ENCODE data around the gene UNC80. TPM values are rescaled to one million over a fixed set of nuclear protein-coding genes. Genes with fewer than 3 reads are reported as not detected.

The UNC80 gene
- total and polyA plus RNA-seq, 2 of the 13 experiments (the other 11 are each of a cell fraction or from before 2014, with no cell fraction given), result not detected

DNA sequence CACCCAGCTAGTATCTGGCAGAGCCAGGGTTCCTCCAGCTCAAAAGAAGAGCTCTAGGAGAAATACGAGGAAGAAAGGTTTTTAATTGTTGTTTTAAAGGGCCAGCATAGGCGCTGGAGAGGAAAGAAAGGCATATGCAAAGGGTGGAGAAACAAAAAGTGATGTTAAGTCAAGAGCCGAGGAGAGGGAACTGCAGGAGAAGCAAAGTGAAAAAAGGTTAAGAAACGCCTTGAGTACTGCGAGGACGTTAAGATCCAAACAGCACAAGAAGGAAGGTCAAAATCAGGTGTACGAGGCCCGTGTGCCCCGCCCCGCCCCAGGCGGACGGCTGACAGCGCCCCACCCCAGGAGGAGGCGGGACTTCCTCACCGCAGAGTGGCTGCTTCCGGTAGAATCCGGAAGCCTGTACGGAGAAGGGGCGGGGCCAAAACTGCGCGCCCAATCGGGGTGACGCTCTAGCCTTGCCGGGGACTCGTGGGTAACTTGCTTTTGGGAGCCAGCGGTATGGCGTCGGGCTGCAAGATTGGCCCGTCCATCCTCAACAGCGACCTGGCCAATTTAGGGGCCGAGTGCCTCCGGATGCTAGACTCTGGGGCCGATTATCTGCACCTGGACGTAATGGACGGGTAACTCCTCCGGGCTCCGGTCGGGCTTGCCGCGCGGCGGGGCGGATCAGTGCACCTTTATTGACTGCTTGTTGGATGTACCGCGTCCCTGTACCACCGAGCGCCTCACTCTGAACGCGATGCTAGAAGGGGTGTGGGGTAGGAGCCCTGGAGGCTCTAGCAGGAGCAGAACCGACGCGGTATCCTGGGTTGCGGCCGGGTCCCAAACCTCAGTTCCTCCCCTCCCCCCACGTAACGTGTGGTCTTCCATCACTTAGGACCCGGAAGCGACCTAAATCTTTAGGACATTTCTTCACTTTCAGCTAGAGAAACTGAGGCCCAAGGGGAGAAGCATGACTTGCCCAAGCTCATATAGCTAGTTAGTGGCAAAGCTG, 230.8 kb downstream of the UNC80 start, which contains the start of gene RPE (continued):
- TF ChIP-seq, protein P1, sequence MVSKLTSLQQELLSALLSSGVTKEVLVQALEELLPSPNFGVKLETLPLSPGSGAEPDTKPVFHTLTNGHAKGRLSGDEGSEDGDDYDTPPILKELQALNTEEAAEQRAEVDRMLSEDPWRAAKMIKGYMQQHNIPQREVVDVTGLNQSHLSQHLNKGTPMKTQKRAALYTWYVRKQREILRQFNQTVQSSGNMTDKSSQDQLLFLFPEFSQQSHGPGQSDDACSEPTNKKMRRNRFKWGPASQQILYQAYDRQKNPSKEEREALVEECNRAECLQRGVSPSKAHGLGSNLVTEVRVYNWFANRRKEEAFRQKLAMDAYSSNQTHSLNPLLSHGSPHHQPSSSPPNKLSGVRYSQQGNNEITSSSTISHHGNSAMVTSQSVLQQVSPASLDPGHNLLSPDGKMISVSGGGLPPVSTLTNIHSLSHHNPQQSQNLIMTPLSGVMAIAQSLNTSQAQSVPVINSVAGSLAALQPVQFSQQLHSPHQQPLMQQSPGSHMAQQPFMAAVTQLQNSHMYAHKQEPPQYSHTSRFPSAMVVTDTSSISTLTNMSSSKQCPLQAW (CRISPR knock-in tag; IDR thresholded peaks at IDR 0.05), result peak; percentile 0; the same call in 1 of the 2 replicates
- TF ChIP-seq, protein P2, sequence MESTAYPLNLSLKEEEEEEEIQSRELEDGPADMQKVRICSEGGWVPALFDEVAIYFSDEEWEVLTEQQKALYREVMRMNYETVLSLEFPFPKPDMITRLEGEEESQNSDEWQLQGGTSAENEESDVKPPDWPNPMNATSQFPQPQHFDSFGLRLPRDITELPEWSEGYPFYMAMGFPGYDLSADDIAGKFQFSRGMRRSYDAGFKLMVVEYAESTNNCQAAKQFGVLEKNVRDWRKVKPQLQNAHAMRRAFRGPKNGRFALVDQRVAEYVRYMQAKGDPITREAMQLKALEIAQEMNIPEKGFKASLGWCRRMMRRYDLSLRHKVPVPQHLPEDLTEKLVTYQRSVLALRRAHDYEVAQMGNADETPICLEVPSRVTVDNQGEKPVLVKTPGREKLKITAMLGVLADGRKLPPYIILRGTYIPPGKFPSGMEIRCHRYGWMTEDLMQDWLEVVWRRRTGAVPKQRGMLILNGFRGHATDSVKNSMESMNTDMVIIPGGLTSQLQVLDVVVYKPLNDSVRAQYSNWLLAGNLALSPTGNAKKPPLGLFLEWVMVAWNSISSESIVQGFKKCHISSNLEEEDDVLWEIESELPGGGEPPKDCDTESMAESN (CRISPR knock-in tag; conservative IDR thresholded peaks at IDR 0.05), result peak; percentile 65; the same call in 1 of the 2 replicates
- TF ChIP-seq, protein P3, sequence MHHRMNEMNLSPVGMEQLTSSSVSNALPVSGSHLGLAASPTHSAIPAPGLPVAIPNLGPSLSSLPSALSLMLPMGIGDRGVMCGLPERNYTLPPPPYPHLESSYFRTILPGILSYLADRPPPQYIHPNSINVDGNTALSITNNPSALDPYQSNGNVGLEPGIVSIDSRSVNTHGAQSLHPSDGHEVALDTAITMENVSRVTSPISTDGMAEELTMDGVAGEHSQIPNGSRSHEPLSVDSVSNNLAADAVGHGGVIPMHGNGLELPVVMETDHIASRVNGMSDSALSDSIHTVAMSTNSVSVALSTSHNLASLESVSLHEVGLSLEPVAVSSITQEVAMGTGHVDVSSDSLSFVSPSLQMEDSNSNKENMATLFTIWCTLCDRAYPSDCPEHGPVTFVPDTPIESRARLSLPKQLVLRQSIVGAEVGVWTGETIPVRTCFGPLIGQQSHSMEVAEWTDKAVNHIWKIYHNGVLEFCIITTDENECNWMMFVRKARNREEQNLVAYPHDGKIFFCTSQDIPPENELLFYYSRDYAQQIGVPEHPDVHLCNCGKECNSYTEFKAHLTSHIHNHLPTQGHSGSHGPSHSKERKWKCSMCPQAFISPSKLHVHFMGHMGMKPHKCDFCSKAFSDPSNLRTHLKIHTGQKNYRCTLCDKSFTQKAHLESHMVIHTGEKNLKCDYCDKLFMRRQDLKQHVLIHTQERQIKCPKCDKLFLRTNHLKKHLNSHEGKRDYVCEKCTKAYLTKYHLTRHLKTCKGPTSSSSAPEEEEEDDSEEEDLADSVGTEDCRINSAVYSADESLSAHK (CRISPR knock-in tag; IDR thresholded peaks at IDR 0.05; ENCODE audit: borderline replicate concordance), result no peak
- TF ChIP-seq, protein P4, sequence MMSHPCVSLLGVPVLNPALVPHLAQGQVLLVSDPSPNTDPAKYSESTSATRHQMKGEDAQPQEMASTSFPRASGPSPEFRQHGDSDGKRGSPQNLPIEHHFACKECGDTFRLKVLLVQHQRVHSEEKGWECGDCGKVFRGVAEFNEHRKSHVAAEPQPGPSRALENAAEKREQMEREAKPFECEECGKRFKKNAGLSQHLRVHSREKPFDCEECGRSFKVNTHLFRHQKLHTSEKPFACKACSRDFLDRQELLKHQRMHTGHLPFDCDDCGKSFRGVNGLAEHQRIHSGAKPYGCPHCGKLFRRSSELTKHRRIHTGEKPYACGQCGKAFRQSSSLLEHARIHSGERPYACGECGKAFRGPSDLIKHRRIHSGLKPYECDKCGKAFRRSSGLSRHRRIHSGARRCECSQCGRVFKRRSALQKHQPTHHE (CRISPR knock-in tag; IDR thresholded peaks at IDR 0.05; ENCODE audit: borderline replicate concordance), result no peak; the same call in 1 of the 2 replicates
- TF ChIP-seq ZNF749 (CRISPR knock-in tag; IDR thresholded peaks at IDR 0.05; ENCODE audit: borderline replicate concordance) (peak; percentile 56; the same call in 1 of the 2 replicates), ZNF530 (CRISPR knock-in tag; IDR thresholded peaks at IDR 0.05; ENCODE audit: low read depth) (no peak), SUZ12 (IDR thresholded peaks at IDR 0.05; ENCODE audit: low read depth, low read length) (no peak), ZNF850 (CRISPR knock-in tag; conservative IDR thresholded peaks at IDR 0.05) (no peak), ZMYM4 (CRISPR knock-in tag; IDR thresholded peaks at IDR 0.05) (peak; percentile 97), SMAD1 (CRISPR knock-in tag; IDR thresholded peaks at IDR 0.05; ENCODE audit: borderline replicate concordance, low read depth) (peak; percentile 43; the same call in 1 of the 2 replicates), MXI1 (IDR thresholded peaks at IDR 0.05; ENCODE audit: borderline replicate concordance, low read depth, low read length) (peak; percentile 76; the same call in 1 of the 3 replicates)
- TF ChIP-seq, protein P5, sequence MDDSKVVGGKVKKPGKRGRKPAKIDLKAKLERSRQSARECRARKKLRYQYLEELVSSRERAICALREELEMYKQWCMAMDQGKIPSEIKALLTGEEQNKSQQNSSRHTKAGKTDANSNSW (CRISPR knock-in tag; IDR thresholded peaks at IDR 0.05; ENCODE audit: borderline replicate concordance), result peak; percentile 71; the same call in 1 of the 2 replicates
- TF ChIP-seq, protein P6, sequence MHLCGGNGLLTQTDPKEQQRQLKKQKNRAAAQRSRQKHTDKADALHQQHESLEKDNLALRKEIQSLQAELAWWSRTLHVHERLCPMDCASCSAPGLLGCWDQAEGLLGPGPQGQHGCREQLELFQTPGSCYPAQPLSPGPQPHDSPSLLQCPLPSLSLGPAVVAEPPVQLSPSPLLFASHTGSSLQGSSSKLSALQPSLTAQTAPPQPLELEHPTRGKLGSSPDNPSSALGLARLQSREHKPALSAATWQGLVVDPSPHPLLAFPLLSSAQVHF (CRISPR knock-in tag; IDR thresholded peaks at IDR 0.05), result 0 out of 2 replicates have a peak, but pooled peaks have one; percentile 16
